ENCODE data around the gene JOSD1. TPM values are rescaled to one million over a fixed set of nuclear protein-coding genes. Genes with fewer than 3 reads are reported as not detected.

JOSD1 gene
- total RNA-seq, 4 donors from 2014 or later = 77.6 to 156 (median 121) TPM

GRCh38 chr22:38742176-38742942 lies 41.6 kb upstream of the JOSD1 start:
- H3K9me3 ChIP-seq = no peaks in the 10 kb centered on the region
- no peaks in the 10 kb centered on the region for H3K4me1 ChIP-seq
- no peak overlapping the region for H3K4me3 ChIP-seq
- no peaks in the 10 kb centered on the region for H3K27me3 ChIP-seq
- no peak for TF ChIP-seq CTCF (IDR thresholded peaks at IDR 0.05)
- TF ChIP-seq POLR2A (IDR thresholded peaks at IDR 0.05) = no peak
- H3K36me3 ChIP-seq = peaks cover 7 to 100% (median 14%) of the 10 kb centered on the region in 3 donors
- DNase-seq = no peak
- no peak overlapping the region for H3K27ac ChIP-seq

- Histone ChIP-seq H3K36me3 (peaks cover 7 to 100% (median 14%) of the 10 kb centered on the region in 3 donors), H3K4me3 (no peak overlapping the region), H3K27me3 (no peaks in the 10 kb centered on the region), H3K27ac (no peak overlapping the region), H3K9me3 (no peaks in the 10 kb centered on the region), H3K4me1 (no peaks in the 10 kb centered on the region)
- no peak for DNase-seq
- no peak for TF ChIP-seq POLR2A (IDR thresholded peaks at IDR 0.05)
- no peak for TF ChIP-seq CTCF (IDR thresholded peaks at IDR 0.05)
Observed at GRCh38 chr22:38741576-38741975, 40.8 kb upstream of the JOSD1 start.

GRCh38 chr22:38741166-38741565 lies 40.4 kb upstream of the JOSD1 start:
- H3K27me3 ChIP-seq = no peaks in the 10 kb centered on the region
- H3K4me1 ChIP-seq = no peaks in the 10 kb centered on the region
- H3K4me3 ChIP-seq = no peak overlapping the region
- peaks cover 7 to 100% (median 14%) of the 10 kb centered on the region in 3 donors for H3K36me3 ChIP-seq
- TF ChIP-seq CTCF (IDR thresholded peaks at IDR 0.05) (no peak), POLR2A (IDR thresholded peaks at IDR 0.05) (no peak)
- H3K9me3 ChIP-seq = no peaks in the 10 kb centered on the region
- no peak overlapping the region for H3K27ac ChIP-seq
- no peak for DNase-seq

GRCh38 chr22:38740754-38741153 lies 40.0 kb upstream of the JOSD1 start:
- Histone ChIP-seq H3K4me1 (no peaks in the 10 kb centered on the region), H3K27me3 (no peaks in the 10 kb centered on the region), H3K9me3 (no peaks in the 10 kb centered on the region), H3K27ac (no peak overlapping the region), H3K4me3 (no peak overlapping the region), H3K36me3 (peaks cover 7 to 100% (median 14%) of the 10 kb centered on the region in 3 donors)
- no peak for DNase-seq
- TF ChIP-seq POLR2A (IDR thresholded peaks at IDR 0.05) (no peak), CTCF (IDR thresholded peaks at IDR 0.05) (no peak)

GRCh38 chr22:38740116-38740723 lies 39.5 kb upstream of the JOSD1 start:
- TF ChIP-seq CTCF (IDR thresholded peaks at IDR 0.05) (no peak), POLR2A (IDR thresholded peaks at IDR 0.05) (no peak)
- Histone ChIP-seq H3K4me1 (peaks cover 0 to 2% (median 0%) of the 10 kb centered on the region in 4 donors), H3K36me3 (peaks cover 7 to 100% (median 14%) of the 10 kb centered on the region in 3 donors), H3K9me3 (no peaks in the 10 kb centered on the region), H3K27me3 (no peaks in the 10 kb centered on the region), H3K4me3 (no peak overlapping the region), H3K27ac (no peak overlapping the region)
- DNase-seq = no peak
